Measurements from ENCODE around the gene DROSHA.

- no peak for TF ChIP-seq CTCF (conservative IDR thresholded peaks at IDR 0.05 in 1 of 2, IDR thresholded peaks at IDR 0.05 in 1 of 2; ENCODE audit: low read depth in 1 of 2, low read length in 2 of 2)
- TF ChIP-seq EZH2 (IDR thresholded peaks at IDR 0.05; ENCODE audit: low read length, missing control alignments), result no peak
Observed at GRCh38 chr5:31487506-31487905, 44.4 kb downstream of the DROSHA start.

Data from fibroblast of lung (primary cell).